CD4-positive, alpha-beta T cell treated with Interleukin-15 for 1 hour (primary cell): ENCODE data around the gene TOX4.
A peak's percentile ranks its signal among the peaks of the same experiment; 100 is the strongest.

ENCODE experiments used
- DNase-seq: peaks from one replicate; pipeline ENCODE4 v3.0.0-alpha.2; 2020

The TOX4 gene

DNA sequence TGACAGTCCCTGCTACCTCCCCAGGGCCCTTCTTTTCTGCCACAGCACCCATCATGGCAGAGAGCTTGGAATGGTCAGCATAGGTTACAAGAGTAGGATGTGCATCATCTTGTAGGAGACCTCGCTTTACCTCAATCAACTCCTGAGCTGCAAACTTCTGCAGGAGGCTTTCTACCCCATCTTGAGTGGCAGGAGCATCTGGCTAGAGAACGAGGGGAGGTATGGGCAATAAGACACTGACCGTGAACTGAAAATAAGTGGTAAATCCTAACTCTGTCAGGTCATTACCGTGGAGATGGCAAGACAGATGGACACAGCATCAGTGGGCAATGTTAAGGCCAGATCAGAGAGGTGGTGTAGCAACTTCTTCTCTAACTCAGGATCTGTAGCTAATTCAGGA lies 26.4 kb downstream of the TOX4 start:
- DNase-seq = no peak

DNA sequence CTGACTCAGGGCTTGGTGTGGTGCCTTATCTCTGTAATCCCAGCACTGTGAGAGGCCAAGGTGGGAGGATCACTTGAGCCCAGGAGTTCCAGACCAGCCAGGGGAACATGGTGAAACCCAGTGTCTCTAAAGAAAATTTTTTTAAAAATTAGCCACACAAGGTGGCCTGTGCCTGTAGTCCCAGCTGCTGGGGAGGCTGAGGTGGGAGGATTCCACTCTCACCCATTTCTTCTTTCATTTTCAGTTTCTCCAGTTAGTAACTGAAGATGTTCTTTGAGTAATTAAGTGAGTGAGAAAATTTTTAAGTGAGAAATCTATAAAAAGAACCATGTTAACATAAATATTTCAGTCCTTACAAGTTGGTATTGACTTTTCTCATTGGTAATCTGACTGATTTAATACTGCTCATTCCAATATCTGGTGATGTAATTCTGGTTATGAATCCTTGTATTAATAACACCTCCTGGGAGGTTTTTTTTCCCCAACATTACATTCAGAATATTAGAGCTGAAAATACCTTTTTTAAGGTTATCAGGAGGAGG lies 28.1 kb downstream of the TOX4 start:
- no peak for DNase-seq

DNA sequence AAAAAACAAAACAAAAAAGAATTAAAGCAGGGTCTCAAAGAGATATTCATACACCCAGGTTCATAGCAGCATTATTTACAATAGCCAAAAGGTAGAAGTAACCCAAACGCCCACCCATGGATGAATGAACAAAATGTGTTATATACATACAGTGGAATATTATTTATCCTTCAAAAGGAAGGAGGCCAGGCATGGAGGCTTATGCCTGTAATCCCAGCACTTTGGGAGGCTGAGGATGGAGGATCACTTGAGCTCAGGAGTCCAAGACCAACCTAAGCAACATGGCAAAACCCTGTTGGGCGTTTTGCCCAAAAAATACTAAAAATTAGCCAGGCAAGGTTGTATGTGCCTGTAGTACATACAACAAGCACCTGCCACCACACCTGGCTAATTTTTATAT lies 29.6 kb downstream of the TOX4 start:
- DNase-seq = no peak

DNA sequence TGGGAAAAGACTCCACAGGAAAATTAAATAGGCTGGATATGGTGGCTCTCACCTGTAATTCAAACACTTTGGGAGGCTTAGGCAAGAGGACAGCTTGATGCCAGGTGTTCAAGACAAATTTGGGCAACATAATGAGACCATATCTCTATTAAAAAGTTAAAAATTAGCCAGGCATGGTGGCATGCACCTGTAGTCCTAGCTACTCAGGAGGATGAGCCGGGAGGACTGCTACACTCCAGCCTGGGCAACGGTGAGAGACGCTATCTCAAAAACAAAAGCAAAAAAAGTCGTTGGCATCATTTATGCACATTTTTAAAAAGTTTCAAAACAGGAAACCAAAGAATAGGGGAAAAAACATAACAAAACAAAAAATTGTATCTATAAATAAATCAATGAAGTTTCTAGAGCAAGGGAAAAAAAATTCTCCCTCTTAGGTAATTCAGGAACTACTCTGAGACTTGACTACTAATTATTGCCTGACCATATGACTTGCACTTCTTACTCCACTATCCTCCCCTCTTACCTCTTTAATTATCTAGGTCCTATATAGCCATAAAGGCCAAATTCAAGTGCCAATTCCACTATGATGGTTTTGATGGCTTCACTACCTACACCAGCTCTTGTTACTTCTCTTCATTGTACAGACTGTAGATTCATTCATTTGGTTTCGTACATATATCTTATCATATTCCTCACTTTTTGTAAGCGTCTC lies 32.6 kb downstream of the TOX4 start:
- no peak for DNase-seq

DNA sequence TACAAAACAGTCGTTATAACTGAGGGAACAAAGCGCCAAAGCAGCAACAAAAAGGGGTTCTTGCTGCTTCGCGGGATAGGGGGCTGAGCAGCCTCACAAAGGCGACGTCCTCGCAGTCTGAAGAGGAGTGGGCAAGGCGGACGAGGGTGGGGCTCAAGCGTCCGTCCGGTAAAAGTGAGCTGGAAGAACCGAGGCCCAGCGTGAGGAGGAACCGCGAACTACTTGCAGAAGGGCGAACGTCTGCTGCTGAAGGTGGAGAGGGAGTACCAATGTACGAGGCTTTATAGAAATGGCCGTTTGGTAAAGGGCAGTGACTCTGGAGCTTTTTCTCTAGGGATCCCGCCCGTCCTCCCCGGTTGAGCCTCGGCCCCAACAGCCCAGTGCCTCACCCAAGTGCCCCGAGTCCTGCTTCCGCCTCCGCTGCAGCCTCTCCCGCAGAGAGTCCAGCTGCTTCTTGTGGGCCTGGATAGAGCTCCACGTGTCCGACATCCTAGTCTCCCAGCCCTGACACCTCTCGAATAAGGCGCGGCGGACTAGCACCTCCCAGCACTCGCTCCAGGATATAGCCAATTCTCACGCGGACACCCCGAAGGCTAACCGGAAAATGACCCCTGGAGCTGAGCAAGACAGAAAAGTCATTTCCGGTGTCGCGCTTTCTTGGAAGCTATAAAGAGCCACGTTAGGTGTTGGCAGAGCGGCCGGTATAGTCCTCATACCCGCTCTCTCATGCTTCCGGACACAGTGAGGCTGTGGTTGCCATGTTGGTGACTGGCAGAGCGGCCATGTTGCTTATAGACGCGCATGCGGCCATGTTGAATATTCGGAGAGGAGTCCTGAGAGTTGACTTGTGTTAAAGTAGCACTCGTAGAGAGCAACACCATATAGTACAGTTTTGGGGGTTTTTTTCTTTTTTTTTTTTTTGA lies 34.0 kb downstream of the TOX4 start, which contains the start of gene METTL3:
Gene METTL3 (minus strand): TSS at position 606 of the 923 bp plus-strand sequence. CDS start 117 bp downstream, at position 489.
- DNase-seq = peak; percentile 96

DNA sequence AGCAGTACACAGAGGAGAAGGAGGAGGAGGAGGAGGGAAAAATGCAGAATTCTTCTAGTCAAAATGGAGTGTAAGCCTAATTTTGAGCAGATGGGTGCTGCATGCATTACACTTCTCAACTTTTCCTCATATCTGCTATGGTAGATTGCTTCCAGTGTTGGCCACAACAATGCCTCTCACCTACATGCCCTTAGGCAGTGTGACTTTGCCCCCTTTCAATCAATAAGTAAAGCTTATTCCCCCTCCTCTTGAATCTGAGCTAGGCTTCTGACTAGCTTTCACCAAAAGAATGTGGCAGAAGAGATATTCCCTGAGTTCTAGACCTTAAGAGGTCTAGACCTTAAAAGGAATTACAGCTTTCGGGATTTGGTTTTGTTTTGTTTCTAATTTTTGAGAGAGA lies 37.3 kb downstream of the TOX4 start:
- DNase-seq = no peak

DNA sequence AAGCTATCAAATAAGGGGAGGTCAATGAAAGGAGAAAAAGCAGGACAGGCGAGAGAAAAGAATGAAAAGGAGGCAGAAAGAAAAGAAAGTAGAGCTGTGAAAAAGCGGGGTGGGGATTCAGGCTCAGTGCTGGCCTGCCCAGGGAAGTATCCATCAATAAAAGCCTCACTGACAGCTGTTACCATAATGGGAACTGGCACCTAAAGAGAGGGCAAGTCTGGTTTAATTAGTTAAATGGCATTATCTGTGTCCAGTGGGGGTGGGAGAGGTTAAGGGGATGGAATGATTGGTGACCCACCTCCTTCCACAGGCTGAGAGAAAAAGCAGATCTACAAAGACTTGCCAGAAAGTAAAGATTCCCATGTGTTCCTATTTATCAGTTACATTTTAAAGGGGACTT lies 41.7 kb downstream of the TOX4 start:
- no peak for DNase-seq

DNA sequence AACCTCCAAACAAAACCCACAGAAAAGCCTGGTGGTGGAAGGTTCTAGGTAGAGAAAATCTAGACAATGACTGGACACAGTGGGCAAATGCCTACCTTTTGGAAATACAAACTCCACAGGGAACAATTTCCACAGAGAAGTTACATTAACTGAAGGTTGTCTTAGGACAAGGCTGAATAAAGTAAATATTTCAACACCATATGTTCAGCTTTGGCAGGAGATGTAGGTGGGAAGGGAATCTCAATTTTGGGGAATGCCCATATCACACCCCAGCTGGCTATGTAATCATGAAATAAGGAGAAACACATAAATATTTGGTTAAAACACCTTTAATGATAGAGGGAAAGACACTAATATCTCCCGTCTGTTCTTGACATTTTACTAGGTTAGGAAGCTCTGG lies 43.8 kb downstream of the TOX4 start:
- DNase-seq = no peak

DNA sequence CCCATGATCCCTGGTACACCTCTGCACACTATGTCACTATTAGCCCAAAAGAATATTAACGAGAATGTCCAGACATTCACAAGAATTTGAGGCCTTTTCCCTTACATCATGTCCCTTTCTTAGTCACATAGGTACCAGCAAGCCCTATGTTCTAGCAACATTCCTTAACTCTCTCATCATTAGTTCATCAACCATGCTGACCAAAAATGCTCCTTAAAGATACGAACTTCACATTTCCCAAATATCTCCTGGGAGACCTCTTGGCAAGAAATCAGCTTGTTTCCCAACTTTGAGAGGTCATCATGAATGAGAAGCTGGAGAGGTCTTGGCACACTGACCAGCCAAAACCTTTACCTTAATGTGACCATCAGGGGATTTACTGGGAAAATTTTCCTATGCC lies 44.5 kb downstream of the TOX4 start:
- DNase-seq = no peak

DNA sequence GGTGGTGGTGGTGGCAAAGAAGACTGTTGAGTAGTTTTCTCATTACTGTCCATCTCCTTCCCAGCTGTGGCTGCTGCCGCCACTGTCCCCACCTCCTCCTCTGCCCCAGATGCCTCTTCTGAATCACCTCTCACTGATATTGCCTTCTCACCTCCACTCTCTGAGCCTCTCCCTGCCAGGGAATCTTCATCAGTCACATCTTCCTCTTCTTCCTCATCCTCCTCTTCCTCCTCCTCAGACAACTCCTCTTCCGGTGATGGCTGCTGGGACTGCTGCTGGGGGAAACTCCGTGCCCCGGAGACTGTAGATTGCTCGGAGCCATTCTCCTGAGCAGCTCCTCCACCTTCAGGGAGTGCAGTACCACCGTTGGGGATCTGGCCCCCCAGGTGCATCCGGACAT lies 46.2 kb downstream of the TOX4 start:
- DNase-seq = no peak

DNA sequence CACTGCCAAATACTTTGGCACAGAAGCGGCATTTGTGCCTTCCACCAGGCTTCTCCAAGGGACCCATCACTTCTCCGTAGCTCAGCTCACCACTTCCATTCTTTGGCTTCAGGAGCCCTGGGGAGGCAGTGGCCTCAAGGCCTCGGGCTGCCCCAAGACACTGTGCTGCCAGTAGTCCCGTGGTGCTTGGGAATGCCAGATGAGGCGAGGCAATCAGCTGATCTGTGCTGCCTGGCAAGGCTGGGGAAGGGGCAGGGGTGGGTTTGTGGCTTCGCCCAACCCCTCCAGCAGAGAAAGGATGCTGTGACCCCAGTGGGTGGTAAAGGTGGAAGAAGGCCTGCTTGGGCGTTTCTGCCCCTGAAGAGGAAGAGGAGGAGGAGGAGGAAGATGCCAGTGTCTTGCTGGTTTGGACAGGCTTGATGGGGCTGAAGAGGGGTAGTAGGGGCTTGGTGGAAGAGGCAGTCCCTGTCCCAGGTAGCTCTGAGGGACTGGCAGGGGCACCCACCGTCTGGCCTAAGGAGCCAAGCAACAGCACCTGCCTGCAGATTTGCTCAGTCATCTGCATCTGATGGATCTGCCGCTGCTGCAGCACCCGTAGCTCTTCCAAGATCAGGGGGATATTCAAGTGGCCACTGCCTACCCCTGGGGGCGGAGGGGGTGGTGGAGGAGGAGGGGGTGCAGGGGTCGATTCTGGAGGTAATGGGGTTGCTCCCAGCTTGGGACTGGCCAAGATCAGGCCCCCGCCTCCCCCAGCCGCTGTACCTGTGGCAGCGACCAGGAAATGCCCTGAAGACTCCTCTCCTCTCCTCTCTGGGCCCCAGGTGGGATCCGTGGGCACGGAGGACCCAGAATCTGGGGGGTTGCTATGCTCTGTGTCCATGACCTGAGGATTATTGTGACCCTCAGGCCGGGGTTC lies 47.8 kb downstream of the TOX4 start:
- no peak for DNase-seq

DNA sequence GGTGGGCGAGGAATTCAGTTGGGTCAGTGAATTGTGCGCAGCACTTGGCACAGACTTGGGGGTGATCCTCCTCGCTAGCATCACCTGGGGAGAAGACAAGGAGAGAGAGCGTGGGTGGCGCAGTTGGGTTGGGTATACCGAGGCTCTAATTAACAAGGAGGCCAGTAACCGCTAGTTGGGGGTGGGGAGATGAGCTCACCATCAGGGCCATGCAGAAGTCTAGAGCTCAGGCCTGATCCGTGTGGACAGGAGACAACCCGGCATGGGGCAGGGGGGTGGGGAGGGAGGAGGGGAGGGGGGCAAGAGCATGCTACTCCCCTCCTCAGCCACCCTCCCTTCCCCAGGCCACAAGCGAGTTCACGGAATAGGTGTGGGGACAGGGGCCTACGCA lies 48.6 kb downstream of the TOX4 start:
- no peak for DNase-seq

DNA sequence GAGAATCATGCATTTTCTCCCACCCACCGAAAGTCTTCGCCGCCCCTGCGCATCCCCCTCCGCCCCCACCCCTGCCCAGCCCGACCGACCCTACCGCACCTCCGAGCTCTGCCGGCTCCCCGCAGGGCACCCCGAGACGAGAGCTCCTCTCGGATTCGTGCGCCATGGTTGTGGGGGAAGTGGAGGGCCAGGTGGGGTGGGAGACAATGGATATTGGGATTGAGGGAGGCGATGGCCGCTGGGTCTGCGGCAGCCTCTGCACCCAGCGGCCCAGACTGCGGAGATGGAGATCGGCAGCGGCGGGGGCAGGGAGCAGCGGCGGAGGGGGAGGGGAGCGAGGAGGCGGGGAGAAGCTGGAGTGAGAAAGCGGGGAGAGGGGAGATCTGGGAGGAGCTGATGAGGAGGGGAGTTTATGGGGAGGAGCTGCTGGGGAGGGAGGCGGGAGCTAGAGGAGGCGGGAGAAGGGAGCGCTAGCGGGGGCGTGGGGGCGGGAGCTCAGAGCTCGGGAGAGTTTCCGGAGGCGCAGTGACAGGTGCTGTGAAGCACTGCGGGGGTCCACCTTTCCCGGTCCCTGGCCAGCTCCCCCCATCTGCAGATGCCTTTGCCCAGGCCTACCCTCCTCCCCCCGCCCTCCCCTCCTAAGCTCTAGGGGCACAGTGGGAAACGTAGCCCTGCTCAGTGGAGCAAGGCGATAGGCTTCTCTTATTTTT lies 49.1 kb downstream of the TOX4 start, which contains the start of gene SALL2:
Gene SALL2 (minus strand): TSS at position 385 of the 710 bp plus-strand sequence. CDS start 219 bp downstream, at position 166.
- peak; percentile 56 for DNase-seq

DNA sequence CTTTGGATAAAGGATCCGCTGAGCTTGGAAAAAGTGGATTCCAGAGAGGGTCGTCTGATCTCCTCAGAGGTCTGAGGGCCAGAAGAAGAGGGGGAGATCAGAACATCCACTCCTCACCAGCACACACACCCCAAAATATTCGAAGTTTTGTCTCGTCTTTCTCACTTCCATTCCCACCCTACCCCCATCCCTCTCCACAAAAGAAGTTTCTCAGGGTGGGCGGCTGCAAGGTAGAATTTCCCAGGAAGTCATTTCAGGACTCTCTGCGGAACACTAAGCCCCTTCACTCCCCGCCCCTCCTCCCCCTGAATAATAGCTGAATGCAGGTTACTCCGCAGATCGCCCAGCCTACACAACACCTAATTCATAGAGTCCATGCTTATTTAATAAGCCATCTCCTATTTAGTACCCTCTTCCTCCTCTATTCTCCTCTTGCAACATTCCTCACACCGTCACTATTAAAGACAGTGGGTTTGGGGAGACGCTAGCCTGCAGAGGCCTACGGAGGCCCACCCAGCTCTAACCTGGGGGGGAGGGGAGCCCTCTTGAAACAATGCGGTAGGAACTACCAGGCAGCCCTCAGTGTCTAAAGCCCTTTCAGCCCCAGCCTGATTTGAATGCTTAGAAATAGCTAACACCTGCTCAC lies 49.8 kb downstream of the TOX4 start:
- no peak for DNase-seq

DNA sequence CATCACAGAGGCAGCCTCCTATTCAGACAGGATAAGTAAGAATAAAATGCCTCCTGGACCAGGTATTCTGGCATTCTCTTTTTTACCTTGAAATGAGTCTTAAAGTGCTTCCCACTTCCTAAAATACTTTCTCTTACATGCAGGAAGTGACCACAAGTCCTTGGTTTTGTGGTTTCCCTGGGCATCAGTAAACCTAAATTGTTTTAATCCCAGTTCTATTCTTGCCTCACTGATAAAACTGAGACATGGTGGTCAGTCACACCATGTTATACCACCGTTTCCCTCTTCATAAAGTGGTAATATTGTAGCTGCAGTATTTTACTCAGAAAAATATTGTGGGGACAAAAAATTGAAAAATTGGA lies 50.3 kb downstream of the TOX4 start:
- DNase-seq = no peak

DNA sequence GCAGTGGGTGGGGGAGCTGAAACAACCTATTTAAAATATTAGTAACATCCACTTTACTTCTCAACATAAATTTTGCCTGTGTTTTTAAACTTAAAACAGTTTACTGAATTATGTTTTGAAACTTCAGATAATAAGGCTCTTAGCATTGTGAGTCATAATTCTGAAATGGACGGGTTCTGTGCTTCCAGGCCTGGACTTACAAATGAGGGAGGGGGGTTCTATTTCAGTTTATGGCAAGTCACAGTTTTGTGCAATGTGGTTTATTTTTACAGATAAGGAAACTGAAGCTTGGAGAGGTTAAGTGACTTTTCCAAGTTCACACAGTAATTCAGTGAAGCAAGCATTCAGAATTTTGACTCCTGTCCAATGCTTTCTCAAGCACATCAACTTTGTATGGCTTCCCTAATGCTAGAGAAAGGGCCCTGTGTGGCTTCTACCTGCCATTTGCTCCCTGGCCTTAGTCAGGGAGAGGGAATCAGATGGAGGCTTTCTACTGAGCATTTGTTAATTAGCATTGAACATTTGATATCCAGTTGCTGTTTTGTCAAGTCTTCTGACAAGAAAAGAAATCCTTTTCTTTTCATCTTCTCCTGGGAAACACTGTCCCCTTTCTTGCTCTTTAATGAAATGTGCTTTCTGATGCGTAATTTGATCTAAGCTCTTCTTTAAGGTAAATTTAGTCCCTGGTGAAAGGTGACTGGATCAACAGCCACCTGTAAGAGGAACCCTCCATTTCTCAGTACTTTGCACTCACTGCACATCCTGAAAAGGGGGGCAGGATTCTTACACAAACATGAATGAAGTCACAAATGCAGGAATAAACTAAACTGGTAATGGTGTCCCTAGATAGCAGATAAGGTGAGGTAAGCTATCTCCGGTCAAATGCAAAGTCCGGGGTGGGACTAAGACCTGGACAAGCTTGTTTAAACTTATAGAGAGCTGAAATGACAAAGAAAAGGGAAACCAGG lies 51.7 kb downstream of the TOX4 start:
- no peak for DNase-seq

DNA sequence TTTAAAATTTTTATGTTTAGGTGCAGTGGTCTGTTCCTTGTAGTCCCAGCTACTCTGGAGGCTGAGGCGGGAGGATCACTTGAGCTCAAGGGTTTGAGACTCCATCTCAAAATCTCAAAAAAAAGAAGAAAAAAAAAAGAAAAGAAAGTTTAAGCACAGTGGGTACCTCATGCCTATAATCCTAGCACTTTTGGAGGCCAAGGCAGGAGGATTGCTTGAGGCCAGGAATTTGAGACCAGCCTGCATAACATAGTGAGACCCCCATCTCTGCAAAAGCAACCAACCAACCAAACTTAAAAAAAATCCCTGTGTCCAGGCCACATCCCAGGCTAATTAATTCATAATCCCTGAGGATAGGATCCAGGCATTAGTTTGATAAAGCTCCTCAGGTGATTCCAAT lies 52.5 kb downstream of the TOX4 start:
- DNase-seq = no peak

DNA sequence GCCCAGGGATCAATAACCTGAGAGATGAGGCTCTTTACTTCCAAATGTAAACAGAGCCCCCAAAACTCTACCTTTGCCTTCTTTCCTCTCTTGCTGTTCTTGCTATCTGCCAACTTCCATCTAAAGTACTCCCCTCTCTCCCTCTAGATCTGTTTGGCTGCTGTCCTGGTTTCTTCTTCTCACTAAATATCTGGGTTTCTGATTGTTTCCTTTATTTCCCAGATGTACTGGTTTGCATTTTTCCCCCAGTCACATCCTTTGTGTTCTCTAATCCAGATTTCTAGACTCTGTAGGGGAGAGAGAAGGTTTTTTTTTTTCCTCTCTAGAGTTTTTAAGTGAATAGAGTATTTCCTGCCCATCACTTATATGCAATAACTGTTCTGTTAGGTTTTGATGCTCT lies 56.3 kb downstream of the TOX4 start:
- DNase-seq = no peak

DNA sequence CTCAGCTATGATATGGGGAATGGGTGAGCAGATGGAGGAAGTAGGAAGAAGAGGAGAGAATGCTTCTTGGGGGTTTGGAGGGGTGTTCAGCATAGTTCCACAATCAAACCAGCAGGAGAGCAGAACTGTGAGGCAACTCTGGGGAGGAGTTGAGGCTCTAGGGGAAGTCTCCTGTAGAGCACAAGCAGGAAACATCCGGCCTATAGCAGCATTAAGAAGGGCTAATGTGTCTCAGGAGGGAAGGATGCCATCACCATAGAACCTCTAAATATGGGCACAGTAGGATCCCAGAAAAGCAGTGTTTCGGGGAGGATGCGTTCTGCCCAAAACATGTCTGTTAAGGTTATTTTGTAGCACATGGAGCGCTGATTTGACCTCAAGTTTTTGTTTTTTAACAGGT lies 57.6 kb downstream of the TOX4 start:
- DNase-seq = no peak
